GM12878 (cell line): ENCODE results near the gene IRF2BP1. TPM values are rescaled to one million over a fixed set of nuclear protein-coding genes. Genes with fewer than 3 reads are reported as not detected.

ENCODE experiments used
- ATAC-seq: fragments of 200-7000 bp; cut with Tn5 transposase; 3 replicates; pipeline ENCODE4 v1.9.1; 2020; ENCODE audit warnings: mild to moderate bottlenecking, moderate library complexity
- BruUV-seq: library from RNA; stranded (reverse); fragments of 400-500 nt; replicated peaks from 2 replicates; lab custom pipeline; 2021; lab: Mats Ljungman, UMichigan
- CTCF ChIA-PET: fragments of 300-600 bp; sonication (Branson Sonifier 250); formaldehyde crosslinking; extraction: SDS; loops from one replicate; lab custom pipeline; 2021; ENCODE audit warnings: inconsistent platforms; lab: Yijun Ruan, JAX
- POLR2A ChIA-PET: fragments of 350-600 bp; formaldehyde crosslinking; extraction: SDS; loops from one replicate; lab custom pipeline; 2021; ENCODE audit warnings: inconsistent platforms; lab: Charles Lee
- RAD21 ChIA-PET: fragments of 300-600 bp; sonication (Branson Sonifier 250); formaldehyde crosslinking; loops from one replicate; lab custom pipeline; 2023; ENCODE audit warnings: antibody characterized with exemption; ENCODE audit not compliant: unreplicated experiment; lab: Charles Lee
- SMC1A ChIA-PET: fragments of 300-600 bp; sonication (Branson Sonifier 250); formaldehyde crosslinking; loops from one replicate; lab custom pipeline; 2023; ENCODE audit not compliant: unreplicated experiment, uncharacterized antibody; lab: Charles Lee
- DNase-seq: peaks from one replicate; pipeline ENCODE4 v3.0.0-alpha.2; 2011; ENCODE audit warnings: low read depth, low spot score
- FAIRE-seq: peaks from 3 replicates; lab custom pipeline; 2011; peaks lifted over from hg19 to GRCh38; lab: Jason Lieb, UNC
- H2AFZ ChIP-seq: 2 replicates; pipeline ENCODE4 v1.6.0; 2011; ENCODE audit warnings: low read depth, low read length, control low read depth; ENCODE audit not compliant: control insufficient read depth
- H3K27ac ChIP-seq: 2 replicates; pipeline ENCODE4 v1.5.1; 2011; ENCODE audit warnings: control low read depth; ENCODE audit not compliant: control insufficient read depth, insufficient read depth
- H3K27me3 ChIP-seq, 2 experiments: replicated peaks in 1 of 2; 2 replicates each; pipeline versions ENCODE4 v1.6.0 to v1.6.1; 2011; ENCODE audit warnings: low read length in 1 of 2; ENCODE audit not compliant: control insufficient read depth in 2 of 2, insufficient read depth in 2 of 2
- H3K36me3 ChIP-seq, 2 experiments: 2 replicates each; pipeline ENCODE4 v1.5.1; 2011; ENCODE audit warnings: low read length in 1 of 2; ENCODE audit not compliant: control insufficient read depth in 2 of 2, insufficient read depth in 2 of 2
- H3K4me1 ChIP-seq: 2 replicates; pipeline ENCODE4 v1.6.1; 2011; ENCODE audit warnings: mild to moderate bottlenecking, low read length, moderate library complexity, mixed read lengths; ENCODE audit not compliant: control insufficient read depth, insufficient read depth
- H3K4me2 ChIP-seq: 2 replicates; pipeline ENCODE4 v1.6.0; 2011; ENCODE audit warnings: control low read depth; ENCODE audit not compliant: control insufficient read depth, insufficient read depth
- H3K4me3 ChIP-seq: fragments of 200-600 bp; sonication (generic); 2 replicates; pipeline ENCODE4 v1.5.1; 2016
- H3K79me2 ChIP-seq: 2 replicates; pipeline ENCODE4 v1.6.0; 2011; ENCODE audit warnings: low read length; ENCODE audit not compliant: control insufficient read depth, insufficient read depth
- H3K9ac ChIP-seq: 2 replicates; pipeline ENCODE4 v1.8.0; 2011; ENCODE audit warnings: low read length, control low read depth, mixed read lengths; ENCODE audit not compliant: control insufficient read depth, insufficient read depth
- H3K9me3 ChIP-seq: replicated peaks from 3 replicates; pipeline ENCODE4 v1.5.1; 2011; ENCODE audit warnings: mild to moderate bottlenecking, low read length; ENCODE audit not compliant: control insufficient read depth, insufficient read depth
- H4K20me1 ChIP-seq: 2 replicates; pipeline ENCODE4 v1.6.0; 2011; ENCODE audit not compliant: control insufficient read depth, insufficient read depth
- BCL11A ChIP-seq: IDR thresholded peaks from 2 replicates; pipeline ENCODE4 v1.6.1; 2011; ENCODE audit warnings: low read depth, low read length
- CHD1 ChIP-seq: IDR thresholded peaks from 2 replicates; pipeline ENCODE4 v1.6.1; 2012; ENCODE audit warnings: low read depth, low read length, improper control_type of control experiment
- CHD2 ChIP-seq: IDR thresholded peaks from 2 replicates; pipeline ENCODE4 v1.6.1; 2011; ENCODE audit warnings: low read depth, low read length, improper control_type of control experiment, borderline replicate concordance
- EP300 ChIP-seq, 2 experiments: fragments of 150-350 bp in 1 of 2; IDR thresholded peaks; 2 replicates each; pipeline ENCODE4 v1.6.1; 2011 to 2012; ENCODE audit warnings: low read depth in 2 of 2, low read length in 2 of 2, borderline replicate concordance in 1 of 2, improper control_type of control experiment in 1 of 2, inconsistent platforms in 1 of 2; ENCODE audit not compliant: control insufficient read depth in 1 of 2
- GATAD2B ChIP-seq: fragments of 450-650 bp; conservative IDR thresholded peaks from 2 replicates; pipeline ENCODE4 v1.6.1; 2017; ENCODE audit warnings: low read depth, mild to moderate bottlenecking, moderate library complexity
- HDAC2 ChIP-seq: fragments of 200-600 bp; sonication (generic); IDR thresholded peaks from 2 replicates; pipeline ENCODE4 v1.6.1; 2017
- JUND ChIP-seq: IDR thresholded peaks from 2 replicates; pipeline ENCODE4 v1.6.1; 2012; ENCODE audit warnings: low read depth, mild to moderate bottlenecking, low read length, improper control_type of control experiment, moderate library complexity
- MEF2B ChIP-seq: fragments of 450-650 bp; IDR thresholded peaks from 2 replicates; pipeline ENCODE4 v1.6.1; 2018; ENCODE audit warnings: mild to moderate bottlenecking, moderate library complexity; ENCODE audit not compliant: partially characterized antibody, poor library complexity, severe bottlenecking
- NFYA ChIP-seq: IDR thresholded peaks from 2 replicates; pipeline ENCODE4 v1.6.1; 2011; ENCODE audit warnings: low read depth, mild to moderate bottlenecking, low read length, improper control_type of control experiment, borderline replicate concordance
- NFYB ChIP-seq: IDR thresholded peaks from 2 replicates; pipeline ENCODE4 v1.6.1; 2011; ENCODE audit warnings: low read depth, mild to moderate bottlenecking, low read length, improper control_type of control experiment, moderate library complexity; ENCODE audit not compliant: insufficient read depth
- NR2F1 ChIP-seq: fragments of 450-650 bp; conservative IDR thresholded peaks from 2 replicates; pipeline ENCODE4 v1.6.1; 2017; ENCODE audit warnings: mild to moderate bottlenecking
- PKNOX1 ChIP-seq: fragments of 450-650 bp; IDR thresholded peaks from 2 replicates; pipeline ENCODE4 v1.6.1; 2016; ENCODE audit warnings: mild to moderate bottlenecking
- PML ChIP-seq: IDR thresholded peaks from 2 replicates; pipeline ENCODE4 v1.6.1; 2012; ENCODE audit warnings: low read length, inconsistent platforms
- RBBP5 ChIP-seq: fragments of 200-600 bp; sonication (generic); conservative IDR thresholded peaks from 2 replicates; pipeline ENCODE4 v1.6.1; 2016
- SIN3A ChIP-seq: IDR thresholded peaks from 2 replicates; pipeline ENCODE4 v1.6.1; 2012; ENCODE audit warnings: low read depth, low read length, improper control_type of control experiment
- SIX5 ChIP-seq: IDR thresholded peaks from 2 replicates; pipeline ENCODE4 v1.6.1; 2011; ENCODE audit warnings: mild to moderate bottlenecking, low read depth, low read length, moderate library complexity; ENCODE audit not compliant: severe bottlenecking
- SP1 ChIP-seq: IDR thresholded peaks from one replicate; pipeline ENCODE4 v1.6.1; 2011; ENCODE audit warnings: low read depth, low read length
- SRF ChIP-seq, 2 experiments: IDR thresholded peaks; 2 replicates each; pipeline ENCODE4 v1.6.1; 2011; ENCODE audit warnings: low read depth in 2 of 2, low read length in 2 of 2, mild to moderate bottlenecking in 1 of 2, moderate library complexity in 1 of 2
- STAT3 ChIP-seq: IDR thresholded peaks from 2 replicates; pipeline ENCODE4 v1.6.1; 2011; ENCODE audit warnings: low read depth, low read length, improper control_type of control experiment
- SUPT20H ChIP-seq: IDR thresholded peaks from 2 replicates; pipeline ENCODE4 v1.6.1; 2011; ENCODE audit warnings: low read depth, mild to moderate bottlenecking, low read length, moderate library complexity, borderline replicate concordance; ENCODE audit not compliant: control insufficient read depth
- SUZ12 ChIP-seq: fragments of 200-600 bp; sonication (generic); IDR thresholded peaks from one replicate; pipeline ENCODE4 v1.6.1; 2018; ENCODE audit warnings: antibody characterized with exemption, mild to moderate bottlenecking; ENCODE audit not compliant: unreplicated experiment
- ZNF207 ChIP-seq: fragments of 450-650 bp; IDR thresholded peaks from 2 replicates; pipeline ENCODE4 v1.6.1; 2014; ENCODE audit warnings: antibody characterized with exemption, mild to moderate bottlenecking, borderline replicate concordance
- WGBS: methylation state at CpG from one replicate; pipeline ENCODE4 v1.1.6; 2016; ENCODE audit warnings: low lambda C conversion rate; ENCODE audit not compliant: insufficient replicate concordance, insufficient coverage; ENCODE audit errors: missing lambda C conversion rate; 5-methylcytosine and 5-hydroxymethylcytosine counted together
- in situ Hi-C: fragments of 300-500 bp; cut with MboI; formaldehyde crosslinking; loops from 9 replicates; pipeline ENCODE4 v1.14.3; 2018; ENCODE audit warnings: mixed read lengths
- intact Hi-C: fragments of 100-400 bp; cut with micrococcal nuclease; formaldehyde crosslinking; loops from one replicate; pipeline ENCODE4 v1.14.2; 2022; ENCODE audit not compliant: unreplicated experiment
- polyA plus RNA-seq, 11 experiments: library from polyadenylated mRNA; depleted of rRNA in 4 of 11; unstranded in 6 of 11; stranded (reverse) in 5 of 11; fragments of >200 nt; fragmentation: Nextera tagmentation in 4 of 11; fragmentation: Illumina TruSeq in 1 of 11; extraction: Ambion mirVana in 4 of 11; extraction: Trizol in 1 of 11; gene quantifications; 1 replicate in 1 of 11; 2 replicates in 10 of 11; pipeline versions ENCODE4 v1.2.1 to v1.2.3, GENCODE V29; 2011 to 2016; ENCODE audit warnings: inconsistent platforms in 2 of 11, missing spikeins in 2 of 11, low read depth in 1 of 11
- total RNA-seq, 4 experiments: library from RNA; depleted of rRNA in 3 of 4; stranded (reverse); fragments of >200 nt in 3 of 4; fragmentation: Illumina TruSeq in 1 of 4; extraction: Trizol in 1 of 4; gene quantifications; 2 replicates each; pipeline versions ENCODE4 v1.2.1 to v1.2.3, GENCODE V29; 2013 to 2021

The IRF2BP1 gene
- total and polyA plus RNA-seq, 10 of the 15 experiments (the other 5 are each of a cell fraction or from before 2014, with no cell fraction given): 0.31 to 24.4 (median 4.4) TPM

- Histone ChIP-seq H3K9me3 (no peaks in the 10 kb centered on the region), H4K20me1 (no peaks in the 10 kb centered on the region), H3K79me2 (peaks cover 26% of the 10 kb centered on the region), H3K9ac (peak within 1 kb of the TSS; percentile 20; the same call in 1 of the 2 replicates), H3K4me1 (peaks cover 5% of the 10 kb centered on the region), H2AFZ (peak within 1 kb of the TSS; percentile 97), H3K4me3 (peak within 1 kb of the TSS; percentile 69), H3K27ac (no peak within 1 kb of the TSS), H3K27me3 (peaks cover 0 to 6% of the 10 kb centered on the region in 2 experiments; a peak in 2 of 4 replicates), H3K36me3 (no peaks in the 10 kb centered on the region), H3K4me2 (peak within 1 kb of the TSS; percentile 98)
- ChIA-PET SMC1A (interaction anchor here (0.8 to 10.0 kb wide), 11 partner anchors 9 to 95 kb away, joined by 3 to 98 read pairs (median 4); partner anchors contain the start of genes IRF2BP1, MYPOP and SIX5), CTCF (interaction anchor here (0.5 to 9.2 kb wide), 20 partner anchors 10 to 1980 kb away, joined by 3 to 194 read pairs (median 4); partner anchors contain the start of genes IRF2BP1, MYPOP and SIX5), RAD21 (interaction anchor here (0.5 to 5.2 kb wide), 16 partner anchors 12 to 754 kb away, joined by 3 to 159 read pairs (median 4); partner anchors contain the start of genes CCDC61, DMWD, FBXO46 and IRF2BP1), POLR2A (interaction anchor here (0.6 to 8.2 kb wide), 21 partner anchors 8 to 227 kb away, joined by 3 to 178 read pairs (median 4); partner anchors contain the start of genes CCDC61, DMWD, IRF2BP1 and MYPOP)
- no peak for DNase-seq
- no TSS peak for BruUV-seq
- peak; percentile 73 for ATAC-seq
- FAIRE-seq: no peak
- in situ Hi-C loops (no loop called here), intact Hi-C loops (loop anchor here (1.0 kb wide), 2 partner anchors 18 to 22 kb away; partner anchors contain the start of gene IRF2BP1)
- 3% methylated on average over 52 of the region's 71 CpGs for WGBS
- TF ChIP-seq GATAD2B (no peak), JUND (no peak), SIX5 (no peak), EP300 (IDR thresholded peaks at IDR 0.05; ENCODE audit: borderline replicate concordance in 1 of 2, control insufficient read depth in 1 of 2, low read depth in 2 of 2, low read length in 2 of 2) (no peak), NR2F1 (no peak), CHD1 (no peak), CHD2 (no peak), NFYA (no peak), SUPT20H (no peak), HDAC2 (peak; percentile 70; the same call in 1 of the 2 replicates), BCL11A (no peak), ZNF207 (0 out of 2 replicates have a peak, but pooled peaks have one; percentile 49), RBBP5 (no peak), PML (no peak), NFYB (no peak), SP1 (no peak), PKNOX1 (no peak), SRF (IDR thresholded peaks at IDR 0.05; ENCODE audit: low read depth in 2 of 2, low read length in 2 of 2) (no peak), SUZ12 (no peak), MEF2B (peak; percentile 18), STAT3 (no peak), SIN3A (no peak)
Observed at GRCh38 chr19:45863840-45864628, 21.9 kb downstream of the IRF2BP1 start, which contains the start of gene FOXA3. Gene FOXA3 (plus strand): TSS chr19:45864326. CDS start chr19:45864457, 131 bp downstream.
